GM12891 (cell line): ENCODE data around the gene TMCO4.
"Not testable (repeated sequence)": the region's sequence is repeated elsewhere in the genome, so short reads cannot be mapped to it uniquely, and the experiment has no call there.

Experiments
- PAX5 ChIP-seq: IDR thresholded peaks from 2 replicates; pipeline ENCODE4 v1.6.1; 2011; ENCODE audit warnings: low read length, moderate library complexity, mild to moderate bottlenecking; ENCODE audit not compliant: insufficient read depth, severe bottlenecking
- POLR2A ChIP-seq: IDR thresholded peaks from 2 replicates; pipeline ENCODE4 v1.6.1; 2011; ENCODE audit warnings: low read depth, low read length, control low read depth
- POLR2AphosphoS5 ChIP-seq: IDR thresholded peaks from 2 replicates; pipeline ENCODE4 v1.6.1; 2011; ENCODE audit warnings: low read depth, low read length, control low read depth
- POU2F2 ChIP-seq: IDR thresholded peaks from 2 replicates; pipeline ENCODE4 v1.6.1; 2011; ENCODE audit warnings: low read depth, mild to moderate bottlenecking, control low read depth, low read length, moderate library complexity
- TAF1 ChIP-seq: IDR thresholded peaks from 2 replicates; pipeline ENCODE4 v1.6.1; 2011; ENCODE audit warnings: low read depth, low read length, control low read depth

GRCh38 chr1:19849307-19849706, 49.6 kb upstream of the TMCO4 start:
- TF ChIP-seq POLR2A, TAF1, POLR2AphosphoS5, POU2F2, PAX5: not testable (repeated sequence)
